H1 (cell line): Measurements from ENCODE around the gene APH1B. TPM values are rescaled to one million over a fixed set of nuclear protein-coding genes. Genes with fewer than 3 reads are reported as not detected.

Experiments
- CTCF ChIA-PET: fragments of 300-600 bp; sonication (Branson Sonifier 250); formaldehyde crosslinking; loops from one replicate; lab custom pipeline; 2021; ENCODE audit not compliant: partially characterized antibody; lab: Charles Lee
- POLR2A ChIA-PET: fragments of 300-600 bp; sonication (Branson Sonifier 250); formaldehyde crosslinking; loops from one replicate; lab custom pipeline; 2021; ENCODE audit warnings: inconsistent platforms; ENCODE audit not compliant: partially characterized antibody; lab: Charles Lee
- DNase-seq, 2 experiments: peaks; one replicate each; pipeline versions ENCODE4 v3.0.0 to v3.0.0-alpha.2; 2010 to 2022; ENCODE audit warnings: low spot score in 2 of 2, low read depth in 1 of 2, mixed read lengths in 1 of 2
- FAIRE-seq: peaks from 2 replicates; lab custom pipeline; 2011; peaks lifted over from hg19 to GRCh38; lab: Jason Lieb, UNC
- H2AFZ ChIP-seq: 2 replicates; pipeline ENCODE4 v1.8.1; 2012; ENCODE audit warnings: low read length, inconsistent platforms
- H2AK5ac ChIP-seq: 2 replicates; pipeline ENCODE4 v1.6.1; 2013; ENCODE audit warnings: low read depth, low read length
- H2BK120ac ChIP-seq: replicated peaks from 2 replicates; pipeline ENCODE3; 2013; ENCODE audit warnings: low read depth, low read length, inconsistent platforms
- H2BK12ac ChIP-seq: 2 replicates; pipeline ENCODE4 v1.6.1; 2013; ENCODE audit warnings: low read depth, low read length
- H2BK15ac ChIP-seq: 2 replicates; pipeline ENCODE4 v1.6.1; 2013; ENCODE audit warnings: low read length
- H2BK20ac ChIP-seq: 2 replicates; pipeline ENCODE4 v1.6.1; 2013; ENCODE audit warnings: low read length
- H2BK5ac ChIP-seq: 2 replicates; pipeline ENCODE4 v1.6.1; 2013; ENCODE audit warnings: low read depth, low read length
- H3K14ac ChIP-seq: 2 replicates; pipeline ENCODE4 v1.6.1; 2013; ENCODE audit warnings: inconsistent platforms; ENCODE audit not compliant: insufficient read length
- H3K18ac ChIP-seq: 2 replicates; pipeline ENCODE4 v1.6.1; 2013; ENCODE audit warnings: low read length; ENCODE audit errors: extremely low read depth
- H3K23ac ChIP-seq: 2 replicates; pipeline ENCODE4 v1.6.1; 2013; ENCODE audit warnings: inconsistent platforms; ENCODE audit not compliant: insufficient read length
- H3K23me2 ChIP-seq: 2 replicates; pipeline ENCODE4 v1.6.1; 2013; ENCODE audit warnings: low read depth, low read length
- H3K27ac ChIP-seq: 2 replicates; pipeline ENCODE4 v1.6.1; 2011; ENCODE audit warnings: low read depth, low read length, inconsistent platforms
- H3K27me3 ChIP-seq, 4 experiments: replicated peaks in 1 of 4; 1 replicate in 1 of 4; 2 replicates in 3 of 4; pipeline versions ENCODE4 v1.6.1 to v1.8.1; 2011 to 2013; ENCODE audit warnings: low read length in 3 of 4, mild to moderate bottlenecking in 3 of 4, inconsistent platforms in 2 of 4, mixed read lengths in 2 of 4, moderate library complexity in 1 of 4; ENCODE audit not compliant: control insufficient read depth in 3 of 4, insufficient read depth in 3 of 4; ENCODE audit errors: extremely low read depth in 1 of 4
- H3K36me3 ChIP-seq, 4 experiments: 2 replicates each; pipeline versions ENCODE4 v1.6.1 to v1.8.1; 2011 to 2013; ENCODE audit warnings: mild to moderate bottlenecking in 4 of 4, low read length in 3 of 4, moderate library complexity in 2 of 4, control low read depth in 1 of 4, inconsistent platforms in 1 of 4; ENCODE audit not compliant: insufficient read depth in 4 of 4, control insufficient read depth in 2 of 4
- H3K4ac ChIP-seq: replicated peaks from 2 replicates; pipeline ENCODE3; 2013; ENCODE audit warnings: low read length, low read depth, mixed read lengths, inconsistent platforms; ENCODE audit not compliant: insufficient read length
- H3K4me1 ChIP-seq, 4 experiments: replicated peaks in 1 of 4; 1 replicate in 1 of 4; 2 replicates in 3 of 4; pipeline versions ENCODE4 v1.6.1 to v1.8.1; 2011 to 2013; ENCODE audit warnings: low read length in 3 of 4, inconsistent platforms in 2 of 4, mixed read lengths in 1 of 4; ENCODE audit not compliant: insufficient read depth in 4 of 4, control insufficient read depth in 3 of 4
- H3K4me2 ChIP-seq, 2 experiments: 2 replicates each; pipeline versions ENCODE4 v1.6.1 to v1.8.1; 2011 to 2013; ENCODE audit warnings: low read depth in 2 of 2, low read length in 2 of 2, control low read depth in 1 of 2, inconsistent platforms in 1 of 2, mild to moderate bottlenecking in 1 of 2; ENCODE audit not compliant: insufficient read depth in 1 of 2
- H3K4me3 ChIP-seq, 4 experiments: fragments of 200-600, 300-600 bp in 1 of 4; sonication (generic), shearing (Covaris generic), sonication (Bioruptor Twin) in 1 of 4; 2 replicates each; pipeline versions ENCODE4 v1.5.1 to v1.8.1; 2011 to 2016; ENCODE audit warnings: low read length in 4 of 4, low read depth in 3 of 4, control low read depth in 2 of 4, inconsistent platforms in 2 of 4, mild to moderate bottlenecking in 2 of 4, mixed read lengths in 1 of 4, moderate library complexity in 1 of 4; ENCODE audit not compliant: insufficient read depth in 2 of 4; ENCODE audit errors: extremely low read depth in 1 of 4
- H3K56ac ChIP-seq: replicated peaks from 2 replicates; pipeline ENCODE3; 2013; ENCODE audit warnings: low read depth, mild to moderate bottlenecking, mixed read lengths, low read length, inconsistent platforms; ENCODE audit not compliant: insufficient read length
- H3K79me1 ChIP-seq: 2 replicates; pipeline ENCODE4 v1.6.1; 2013; ENCODE audit warnings: low read depth, low read length, control low read depth
- H3K79me2 ChIP-seq, 2 experiments: 2 replicates each; pipeline versions ENCODE4 v1.6.1 to v1.8.1; 2012 to 2013; ENCODE audit warnings: low read length in 2 of 2, mild to moderate bottlenecking in 2 of 2, inconsistent platforms in 1 of 2; ENCODE audit not compliant: insufficient read depth in 2 of 2, control insufficient read depth in 1 of 2
- H3K9ac ChIP-seq, 4 experiments: replicated peaks in 1 of 4; 1 replicate in 1 of 4; 2 replicates in 3 of 4; pipeline versions ENCODE4 v1.6.1 to v1.8.1; 2011 to 2013; ENCODE audit warnings: low read depth in 3 of 4, low read length in 3 of 4, control low read depth in 2 of 4, mild to moderate bottlenecking in 2 of 4, moderate library complexity in 2 of 4, inconsistent platforms in 1 of 4; ENCODE audit errors: extremely low read depth in 1 of 4
- H3K9me3 ChIP-seq, 2 experiments: 2 replicates each; pipeline versions ENCODE4 v1.6.1 to v1.8.1; 2012 to 2013; ENCODE audit warnings: mild to moderate bottlenecking in 2 of 2, moderate library complexity in 2 of 2, control low read depth in 1 of 2, inconsistent platforms in 1 of 2, low read depth in 1 of 2, low read length in 1 of 2, mixed read lengths in 1 of 2; ENCODE audit not compliant: insufficient read depth in 2 of 2
- H4K20me1 ChIP-seq, 2 experiments: replicated peaks in 1 of 2; 2 replicates each; pipeline versions ENCODE3 to v1.8.1; 2011 to 2013; ENCODE audit warnings: inconsistent platforms in 2 of 2, low read length in 2 of 2, mild to moderate bottlenecking in 1 of 2; ENCODE audit not compliant: insufficient read depth in 2 of 2, control insufficient read depth in 1 of 2
- H4K5ac ChIP-seq: 2 replicates; pipeline ENCODE4 v1.6.1; 2013; ENCODE audit warnings: low read length, low read depth, mixed read lengths, inconsistent platforms; ENCODE audit not compliant: insufficient read length
- H4K8ac ChIP-seq: 2 replicates; pipeline ENCODE4 v1.8.0; 2013; ENCODE audit warnings: mild to moderate bottlenecking, moderate library complexity, low read length, inconsistent platforms; ENCODE audit not compliant: insufficient read depth; ENCODE audit errors: extremely low read depth
- H4K91ac ChIP-seq: replicated peaks from 2 replicates; pipeline ENCODE3; 2013; ENCODE audit warnings: low read length, mixed read lengths, inconsistent platforms; ENCODE audit not compliant: insufficient read length
- CBX8 ChIP-seq: fragments of 300-800, 300-1000 bp; sonication (generic); IDR thresholded peaks from 2 replicates; pipeline ENCODE4 v1.7.1; 2016; ENCODE audit warnings: low read depth, low read length, borderline replicate concordance
- CEBPB ChIP-seq: IDR thresholded peaks from 2 replicates; pipeline ENCODE4 v1.6.1; 2012; ENCODE audit warnings: low read depth, low read length
- CHD2 ChIP-seq: IDR thresholded peaks from 2 replicates; pipeline ENCODE4 v1.6.1; 2012; ENCODE audit warnings: low read length, improper control_type of control experiment
- EP300 ChIP-seq, 2 experiments: IDR thresholded peaks; 1 replicate in 1 of 2; 2 replicates in 1 of 2; pipeline ENCODE4 v1.6.1; 2011 to 2012; ENCODE audit warnings: low read depth in 2 of 2, low read length in 2 of 2, mild to moderate bottlenecking in 2 of 2, borderline replicate concordance in 1 of 2, inconsistent platforms in 1 of 2, moderate library complexity in 1 of 2
- FOSL1 ChIP-seq: IDR thresholded peaks from 2 replicates; pipeline ENCODE4 v1.6.1; 2011; ENCODE audit warnings: mild to moderate bottlenecking, low read depth, low read length, moderate library complexity; ENCODE audit not compliant: insufficient read depth
- GABPA ChIP-seq: IDR thresholded peaks from 2 replicates; pipeline ENCODE4 v1.6.1; 2011; ENCODE audit warnings: mild to moderate bottlenecking, low read length, moderate library complexity, borderline replicate concordance; ENCODE audit not compliant: insufficient read depth
- GTF2F1 ChIP-seq: IDR thresholded peaks from 2 replicates; pipeline ENCODE4 v1.6.1; 2012; ENCODE audit warnings: low read depth, low read length, improper control_type of control experiment, borderline replicate concordance
- HDAC6 ChIP-seq: IDR thresholded peaks from one replicate; pipeline ENCODE4 v1.7.1; 2012; ENCODE audit warnings: low read depth, mild to moderate bottlenecking, inconsistent platforms, low read length, moderate library complexity
- KDM1A ChIP-seq: fragments of 200-600, 300-600 bp; sonication (generic); IDR thresholded peaks from 2 replicates; pipeline ENCODE4 v1.7.1; 2016; ENCODE audit warnings: mild to moderate bottlenecking, low read length, borderline replicate concordance
- POU5F1 ChIP-seq: IDR thresholded peaks from 2 replicates; pipeline ENCODE4 v1.6.1; 2011; ENCODE audit warnings: low read depth, mild to moderate bottlenecking, low read length, moderate library complexity
- RNF2 ChIP-seq: fragments of 200-900, 300-1000 bp; sonication (generic); IDR thresholded peaks from 2 replicates; pipeline ENCODE4 v1.7.1; 2016; ENCODE audit warnings: borderline replicate concordance, low read depth, mild to moderate bottlenecking, antibody characterized with exemption, low read length; ENCODE audit not compliant: poor library complexity, severe bottlenecking; ENCODE audit errors: missing control alignments
- SP2 ChIP-seq: IDR thresholded peaks from 2 replicates; pipeline ENCODE4 v1.6.1; 2012; ENCODE audit warnings: mild to moderate bottlenecking, low read length, inconsistent platforms
- TAF1 ChIP-seq: IDR thresholded peaks from 2 replicates; pipeline ENCODE4 v1.6.1; 2011; ENCODE audit warnings: mild to moderate bottlenecking, low read depth, low read length
- WGBS, 2 experiments: shearing (Covaris generic) in 1 of 2; methylation state at CpG; one replicate each; pipeline versions ENCODE4 v1.1.6 to v1.1.7; 2013 to 2015; ENCODE audit warnings: low lambda C conversion rate in 2 of 2, mixed read lengths in 2 of 2, inconsistent platforms in 1 of 2, low coverage in 1 of 2, missing lambda C conversion rate in 1 of 2; ENCODE audit not compliant: insufficient replicate concordance in 2 of 2, insufficient coverage in 1 of 2, insufficient read length in 1 of 2; ENCODE audit errors: extremely low coverage in 1 of 2, missing lambda C conversion rate in 1 of 2; 5-methylcytosine and 5-hydroxymethylcytosine counted together
- polyA plus RNA-seq, 7 experiments: library from polyadenylated mRNA; depleted of rRNA in 3 of 7; stranded (reverse) in 5 of 7; unstranded in 2 of 7; fragments of >200 nt in 5 of 7; fragments of 200-250 nt in 2 of 7; gene quantifications; 1 replicate in 5 of 7; 2 replicates in 1 of 7; 4 replicates in 1 of 7; pipeline versions ENCODE4 v1.2.1 to v1.2.3, GENCODE V29; 2011 to 2013; ENCODE audit warnings: missing spikeins in 2 of 7, mixed read lengths in 2 of 7
- total RNA-seq: library from RNA; stranded (reverse); fragmentation: NEBNext Ultra II Directional; extraction: Animal tissue kit (Norgen Biotek cat#: 25700); gene quantifications from 2 replicates; pipeline ENCODE4 v1.2.1, GENCODE V29; 2021
- TF ChIP-seq, protein P1 (sequence below): IDR thresholded peaks from 2 replicates; pipeline ENCODE4 v1.6.1; 2012; ENCODE audit warnings: inconsistent platforms

APH1B gene
- total and polyA plus RNA-seq, 2 of the 8 experiments (the other 6 are each of a cell fraction or from before 2014, with no cell fraction given) = 11.5 to 22.9 TPM

DNA sequence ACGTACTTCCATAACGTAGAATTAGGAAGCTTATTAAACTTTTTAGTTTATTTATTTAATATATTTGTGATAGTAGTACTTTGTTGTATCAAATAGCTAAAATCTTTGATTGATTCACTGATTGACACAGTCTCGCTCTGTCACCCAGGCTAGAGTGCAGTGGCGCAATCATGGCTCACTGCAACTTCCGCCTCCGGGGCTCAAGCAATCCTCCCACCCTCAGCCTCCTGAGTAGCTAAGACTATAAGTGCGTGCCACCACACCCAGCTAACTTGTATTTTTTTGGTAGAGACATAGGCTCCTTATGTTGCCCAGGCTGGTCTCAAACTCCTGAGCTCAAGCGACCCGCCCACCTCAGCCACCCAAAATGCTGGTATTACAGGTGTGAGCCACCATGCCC is 5.7 kb downstream of the APH1B start:
- H3K4me3 ChIP-seq = no peak overlapping the region
- no peak overlapping the region for H4K5ac ChIP-seq
- no peak overlapping the region for H3K4me2 ChIP-seq
- no peak for DNase-seq
- H2AFZ ChIP-seq = no peak overlapping the region
- H3K9me3 ChIP-seq = no peaks in the 10 kb centered on the region
- no peaks in the 10 kb centered on the region for H3K23me2 ChIP-seq
- WGBS, 2 experiments = 92% methylated on average over 9 of the region's 9 CpGs; no CpG with 5 or more reads in 1 of the 2 experiments
- H4K20me1 ChIP-seq = no peaks in the 10 kb centered on the region
- no peak overlapping the region for H4K8ac ChIP-seq
- H2BK12ac ChIP-seq = no peak overlapping the region
- no peak overlapping the region for H3K9ac ChIP-seq
- H3K36me3 ChIP-seq = peaks cover 0 to 13% (median 0%) of the 10 kb centered on the region in 4 experiments; a peak in 4 of 8 replicates
- no peak for FAIRE-seq
- no peak overlapping the region for H3K4ac ChIP-seq
- POLR2A ChIA-PET = interaction anchor here (0.6 to 1.5 kb wide), 2 partner anchors 29 to 163 kb away, joined by 3 to 4 read pairs; no protein-coding TSS in a partner anchor
- H3K56ac ChIP-seq = no peak overlapping the region
- no peak overlapping the region for H3K18ac ChIP-seq
- no peak overlapping the region for H2BK15ac ChIP-seq
- CTCF ChIA-PET = interaction anchor here (0.8 kb wide), 1 partner anchor 134 kb away, joined by 3 read pairs; no protein-coding TSS in a partner anchor
- no peak overlapping the region for H3K27ac ChIP-seq
- no peaks in the 10 kb centered on the region for H3K79me1 ChIP-seq
- no peak overlapping the region for H2BK120ac ChIP-seq
- no peaks in the 10 kb centered on the region for H3K4me1 ChIP-seq
- H3K27me3 ChIP-seq = no peaks in the 10 kb centered on the region; a peak in 1 of 7 replicates
- H3K14ac ChIP-seq = no peak overlapping the region
- H3K79me2 ChIP-seq = no peaks in the 10 kb centered on the region
- no peak overlapping the region for H4K91ac ChIP-seq
- H2BK5ac ChIP-seq = no peak overlapping the region
- H3K23ac ChIP-seq = no peak overlapping the region
- no peak overlapping the region for H2BK20ac ChIP-seq
- H2AK5ac ChIP-seq = no peak overlapping the region
- no peak for TF ChIP-seq RNF2
- no peak for TF ChIP-seq CEBPB
- TF ChIP-seq FOSL1 = no peak
- no peak for TF ChIP-seq TAF1
- TF ChIP-seq, protein P1, sequence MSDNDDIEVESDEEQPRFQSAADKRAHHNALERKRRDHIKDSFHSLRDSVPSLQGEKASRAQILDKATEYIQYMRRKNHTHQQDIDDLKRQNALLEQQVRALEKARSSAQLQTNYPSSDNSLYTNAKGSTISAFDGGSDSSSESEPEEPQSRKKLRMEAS = no peak
- TF ChIP-seq SP2 = no peak
- no peak for TF ChIP-seq CHD2
- no peak for TF ChIP-seq KDM1A
- TF ChIP-seq EP300 (IDR thresholded peaks at IDR 0.05; ENCODE audit: borderline replicate concordance in 1 of 2, low read depth in 2 of 2, low read length in 2 of 2) = no peak
- no peak for TF ChIP-seq GTF2F1
- TF ChIP-seq CBX8 = no peak
- TF ChIP-seq GABPA = no peak
- no peak for TF ChIP-seq POU5F1
- TF ChIP-seq HDAC6 = no peak
